ENCODE results near the gene PALLD.

The PALLD gene

DNA sequence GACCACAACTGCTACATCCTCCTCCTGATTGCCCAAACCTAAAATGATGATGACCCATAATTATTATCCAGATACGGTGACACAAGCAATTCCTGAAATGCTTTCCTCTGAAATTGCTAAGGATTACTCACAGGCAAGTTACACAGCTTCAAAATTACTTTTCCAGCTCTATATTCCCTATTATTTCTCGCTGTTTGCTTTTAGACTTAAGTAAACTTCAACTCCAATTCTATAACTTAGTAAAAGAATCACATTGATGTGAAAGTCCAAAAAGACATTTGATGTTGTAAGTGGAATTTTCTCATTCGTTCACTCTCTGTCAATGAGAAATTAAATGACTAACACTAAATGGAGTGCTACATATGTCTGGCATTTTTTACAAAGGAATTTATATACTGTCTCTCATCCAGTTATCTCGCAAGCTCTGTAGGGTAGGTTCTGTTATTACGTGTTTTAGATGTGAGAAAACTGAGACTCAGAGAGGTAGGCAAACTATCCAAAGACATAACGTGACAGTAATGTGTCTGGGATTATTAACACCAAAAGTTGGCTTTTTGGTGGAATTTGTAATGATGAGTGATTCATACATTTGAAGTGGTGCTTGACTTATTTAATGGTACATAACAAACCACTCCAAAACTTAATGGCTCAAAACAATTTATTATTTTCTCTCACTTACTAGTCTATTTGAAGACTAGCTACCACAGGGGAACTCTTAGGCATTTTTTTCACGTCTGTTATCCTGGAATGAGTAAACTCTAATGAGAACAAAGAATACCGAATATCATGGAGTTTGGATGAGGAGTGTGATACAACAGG, 31.5 kb downstream of the PALLD start:
- no peak for DNase-seq (ENCODE audit: low read depth)

DNA sequence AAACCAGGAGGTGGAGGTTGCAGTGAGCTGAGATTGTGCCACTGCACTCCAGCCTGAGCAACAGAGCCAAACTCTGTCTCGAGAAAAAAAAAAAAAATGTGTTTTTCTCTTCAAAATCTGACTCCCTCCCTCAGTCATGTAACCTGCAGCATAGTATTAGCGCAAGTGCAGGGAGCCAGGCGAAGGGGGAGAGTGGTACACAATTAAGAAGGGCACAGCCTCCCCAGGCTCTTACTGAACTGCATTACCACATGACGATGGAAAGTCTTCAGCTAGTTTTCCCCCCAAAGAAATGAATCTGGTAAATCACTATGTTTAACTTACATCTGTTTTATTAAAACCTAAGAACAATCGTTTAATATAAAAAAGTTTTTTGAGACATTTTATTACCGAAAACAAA, 32.4 kb downstream of the PALLD start:
- no peak for DNase-seq (ENCODE audit: low read depth)

DNA sequence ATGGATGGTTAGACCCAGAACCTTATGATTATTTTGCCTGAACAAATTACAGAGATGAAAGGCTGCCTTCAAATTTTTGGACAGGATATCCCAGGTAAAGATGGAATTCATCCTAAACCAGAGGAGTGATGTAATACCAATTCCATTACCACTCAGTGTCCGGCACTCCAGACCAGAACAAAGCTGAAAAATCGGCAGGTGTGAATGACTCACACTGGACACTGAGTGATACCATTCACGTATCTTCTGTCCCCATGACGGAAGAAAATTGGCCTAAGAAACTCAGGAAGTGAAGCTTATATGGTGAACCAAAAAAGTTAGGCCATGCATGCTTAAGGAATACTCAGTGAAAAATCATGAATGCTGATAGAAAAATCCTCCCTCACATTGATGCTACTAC, 34.5 kb downstream of the PALLD start:
- no peak for DNase-seq (ENCODE audit: low read depth)

DNA sequence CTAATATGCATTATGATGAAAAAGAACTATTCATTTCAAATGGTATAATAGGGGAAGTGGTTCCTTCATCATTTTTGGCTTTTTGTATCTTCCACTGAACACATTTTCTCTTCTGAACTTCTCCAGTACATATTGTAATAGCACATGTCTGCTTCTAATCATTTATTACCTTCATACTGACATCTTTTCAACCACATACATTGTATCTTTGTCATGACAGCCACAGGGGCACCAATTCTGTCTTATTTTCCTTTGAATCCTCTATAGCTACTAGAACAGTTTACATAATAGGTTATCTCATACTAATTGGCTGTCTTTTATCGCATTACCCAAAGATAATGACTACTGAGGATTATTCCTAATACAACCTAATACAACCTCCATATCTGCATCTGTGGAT, 37.7 kb downstream of the PALLD start:
- no peak for DNase-seq (ENCODE audit: low read depth)

DNA sequence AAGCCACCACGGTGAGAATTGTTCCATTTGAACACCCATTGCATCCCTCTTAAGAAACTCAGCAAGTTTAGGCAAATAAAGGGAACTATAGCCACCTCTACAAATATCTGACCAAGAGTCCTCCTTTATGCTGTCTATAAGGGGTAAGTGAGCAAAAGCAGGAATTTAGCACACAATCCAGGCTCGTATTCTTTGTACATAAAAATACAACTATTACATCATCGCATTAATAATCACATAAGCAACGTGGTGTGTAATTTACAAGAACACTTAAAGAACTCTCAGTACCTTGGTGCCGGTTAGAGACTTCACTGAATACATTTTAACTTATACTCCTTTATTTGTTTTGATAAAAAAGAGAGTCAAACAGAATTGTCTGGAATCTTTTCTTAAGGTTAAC, 38.8 kb downstream of the PALLD start:
- no peak for DNase-seq (ENCODE audit: low read depth)

DNA sequence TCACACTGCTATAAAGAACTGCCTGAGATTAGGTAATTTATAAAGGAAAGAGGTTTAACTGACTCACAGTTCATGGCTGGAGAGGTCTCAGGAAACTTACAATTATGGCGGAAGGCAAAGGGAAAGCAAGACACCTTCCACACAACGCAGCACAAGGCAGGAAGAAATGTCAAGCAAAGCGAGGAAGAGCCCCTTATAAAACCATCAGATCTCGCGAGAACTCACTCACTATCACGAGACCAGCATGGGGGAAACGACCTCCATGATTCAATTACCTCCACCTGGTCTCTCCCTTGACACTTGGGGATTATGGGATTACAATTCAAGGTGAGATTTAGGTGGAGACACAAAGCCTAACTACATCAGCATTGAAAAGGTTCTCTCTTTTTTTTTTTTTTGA, 39.6 kb downstream of the PALLD start:
- DNase-seq (ENCODE audit: low read depth): no peak

DNA sequence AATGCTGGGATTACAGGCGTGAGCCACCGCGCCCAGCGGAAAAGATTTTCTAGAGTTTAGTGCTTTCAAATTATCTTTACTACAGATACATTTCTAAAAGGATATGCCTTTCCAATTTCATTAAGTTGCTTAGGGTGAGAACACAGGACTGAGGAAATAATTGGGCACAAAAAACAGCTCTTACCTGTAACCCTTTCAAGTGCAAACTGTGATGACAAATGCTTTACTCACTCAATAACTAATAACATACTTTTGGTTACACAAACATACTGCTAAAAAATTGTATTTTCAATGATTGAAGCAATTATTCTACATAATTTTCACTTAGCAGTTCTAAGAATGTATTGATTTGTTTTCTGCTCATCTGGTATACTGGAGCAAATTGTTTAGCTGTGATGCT, 40.2 kb downstream of the PALLD start:
- no peak for DNase-seq (ENCODE audit: low read depth)

DNA sequence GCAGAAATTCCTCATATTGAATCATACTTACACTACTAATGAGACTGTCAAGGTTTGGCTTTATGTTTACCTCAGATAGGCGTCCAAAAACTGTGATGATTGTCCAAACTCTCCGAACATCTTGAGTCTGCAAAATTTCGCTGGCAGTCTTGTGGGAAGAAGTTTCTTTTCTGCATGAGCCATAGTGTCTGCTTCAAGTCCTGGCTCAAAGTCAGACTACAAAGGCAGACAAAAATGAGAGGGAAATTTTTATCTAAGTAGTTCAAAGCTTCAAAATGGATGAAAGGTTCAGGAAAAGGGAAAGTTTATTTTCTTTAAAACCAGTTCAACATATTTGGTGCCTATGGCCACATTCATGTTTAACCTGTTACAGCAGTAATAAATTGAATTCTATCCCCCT, 40.7 kb downstream of the PALLD start:
- no peak for DNase-seq (ENCODE audit: low read depth)

DNA sequence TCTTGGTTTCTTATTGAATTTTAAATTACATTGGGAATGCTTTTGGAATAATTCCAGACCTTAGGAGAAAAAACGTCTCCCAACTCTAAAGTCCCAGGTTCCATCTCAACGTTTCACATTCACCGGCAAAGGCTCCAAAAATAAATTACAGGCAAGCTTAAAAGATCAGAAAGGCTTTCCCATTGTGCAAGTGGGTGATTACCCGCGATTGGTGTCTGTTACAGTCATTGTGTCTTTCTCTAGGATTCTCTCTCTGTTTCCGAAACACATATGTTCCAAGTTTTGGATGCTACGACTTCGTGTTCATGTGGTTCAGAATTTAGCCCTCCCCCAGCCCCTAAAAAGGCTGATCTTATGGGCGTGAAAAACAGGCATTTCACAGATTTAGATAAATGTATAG, 41.8 kb downstream of the PALLD start:
- DNase-seq (ENCODE audit: low read depth): no peak

DNA sequence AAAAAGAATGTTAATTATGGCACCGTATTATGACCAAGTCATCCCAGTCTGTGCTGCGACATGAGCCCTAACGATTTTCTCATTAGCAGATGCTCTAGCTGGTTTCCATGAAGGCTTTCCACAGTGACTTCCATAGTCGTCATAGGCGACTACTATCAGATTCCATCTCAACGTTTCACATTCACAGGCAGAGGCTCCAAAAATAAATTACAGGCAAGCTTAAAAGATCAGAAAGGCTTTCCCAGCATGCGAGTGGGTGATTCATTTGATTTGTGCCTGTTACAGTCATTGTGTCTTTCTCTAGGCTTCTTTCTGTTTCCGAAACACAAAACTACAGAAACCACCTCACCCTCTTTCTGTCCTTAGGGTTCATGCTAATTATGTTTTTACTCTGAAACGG, 43.2 kb downstream of the PALLD start:
- DNase-seq (ENCODE audit: low read depth): no peak

DNA sequence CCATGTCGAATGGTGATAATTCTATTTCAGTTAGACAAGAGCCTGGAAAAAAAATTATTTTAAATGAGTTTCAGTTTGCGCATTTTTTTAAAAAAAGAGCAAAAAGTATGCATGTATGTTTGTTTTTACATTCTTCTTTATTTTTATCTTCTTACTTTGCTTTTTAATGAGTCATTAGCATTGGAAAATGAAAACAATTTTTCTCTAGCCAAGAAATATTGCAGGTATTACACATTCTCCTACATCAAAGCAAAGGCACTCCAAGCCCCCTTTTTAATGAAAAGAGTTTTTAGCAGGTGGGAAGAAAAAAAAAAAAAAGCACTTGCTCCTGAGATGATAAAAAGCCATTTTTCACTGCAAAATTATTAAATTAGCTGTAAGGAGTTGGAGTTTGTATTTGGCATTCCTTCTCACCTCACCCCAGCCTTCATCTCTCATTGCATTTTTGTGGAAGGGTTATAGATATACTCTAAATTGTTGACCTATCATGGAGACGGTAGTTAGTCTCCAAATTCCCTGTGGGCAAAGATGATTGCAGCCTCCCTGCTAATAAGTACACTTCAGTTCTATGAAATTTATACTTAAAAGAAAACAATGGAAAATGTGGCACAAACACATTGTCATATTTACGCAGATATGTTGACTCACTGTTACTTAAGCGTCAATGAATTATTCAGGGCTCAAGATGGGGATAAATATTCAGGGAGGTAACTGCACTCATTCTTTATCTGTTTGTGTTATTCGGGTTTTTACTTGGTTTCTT, 43.8 kb downstream of the PALLD start:
- DNase-seq (ENCODE audit: low read depth): no peak

DNA sequence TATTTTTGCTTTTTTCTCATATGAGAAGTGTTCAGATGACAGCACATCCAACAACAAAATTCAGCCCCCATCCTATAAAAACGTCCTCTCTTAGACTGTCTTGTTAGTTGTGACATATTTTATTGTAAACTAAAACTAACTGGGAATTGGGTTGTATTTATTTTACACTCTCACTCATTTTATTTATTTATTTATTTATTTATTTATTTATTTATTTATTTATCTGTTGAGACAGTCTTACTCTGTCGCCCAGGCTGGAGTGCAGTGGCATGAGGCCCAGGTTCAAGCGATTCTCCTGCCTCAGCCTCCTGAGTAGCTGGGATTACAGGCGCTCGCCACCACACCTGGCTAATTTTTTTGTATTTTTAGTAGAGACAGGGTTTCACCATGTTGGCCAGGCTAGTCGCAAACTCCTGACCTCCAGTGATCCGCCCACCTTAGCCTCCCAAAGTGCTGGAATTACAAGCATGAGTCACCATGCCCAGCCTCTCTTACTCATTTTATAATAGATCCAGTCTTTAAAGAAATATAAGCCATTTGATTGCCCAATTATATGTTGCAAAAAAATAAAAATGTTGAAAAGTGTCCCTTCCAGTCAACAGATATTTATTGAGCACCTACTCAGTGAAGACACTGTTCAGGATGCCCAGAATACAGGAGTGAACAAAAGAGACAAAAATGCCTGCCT, 44.6 kb downstream of the PALLD start:
- no peak for DNase-seq (ENCODE audit: low read depth)

DNA sequence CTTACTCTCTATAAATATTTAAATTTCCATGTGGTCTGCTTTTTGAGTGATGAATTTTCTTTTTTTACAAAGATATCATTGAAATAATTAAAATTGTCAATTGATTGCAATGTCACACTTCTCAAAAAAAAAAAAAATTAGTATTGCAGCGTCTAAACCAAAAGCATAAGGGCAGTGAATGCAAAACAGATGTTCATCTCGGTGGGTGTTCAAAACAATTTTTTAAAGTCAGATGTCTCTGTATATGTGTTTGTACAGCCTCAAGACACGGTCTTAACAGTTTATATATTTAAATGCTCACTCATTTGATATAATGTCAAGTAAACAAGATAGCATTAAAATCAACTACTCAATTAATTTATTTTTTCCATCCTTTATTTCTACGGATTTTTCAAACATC, 52.3 kb downstream of the PALLD start:
- DNase-seq (ENCODE audit: low read depth): no peak

DNA sequence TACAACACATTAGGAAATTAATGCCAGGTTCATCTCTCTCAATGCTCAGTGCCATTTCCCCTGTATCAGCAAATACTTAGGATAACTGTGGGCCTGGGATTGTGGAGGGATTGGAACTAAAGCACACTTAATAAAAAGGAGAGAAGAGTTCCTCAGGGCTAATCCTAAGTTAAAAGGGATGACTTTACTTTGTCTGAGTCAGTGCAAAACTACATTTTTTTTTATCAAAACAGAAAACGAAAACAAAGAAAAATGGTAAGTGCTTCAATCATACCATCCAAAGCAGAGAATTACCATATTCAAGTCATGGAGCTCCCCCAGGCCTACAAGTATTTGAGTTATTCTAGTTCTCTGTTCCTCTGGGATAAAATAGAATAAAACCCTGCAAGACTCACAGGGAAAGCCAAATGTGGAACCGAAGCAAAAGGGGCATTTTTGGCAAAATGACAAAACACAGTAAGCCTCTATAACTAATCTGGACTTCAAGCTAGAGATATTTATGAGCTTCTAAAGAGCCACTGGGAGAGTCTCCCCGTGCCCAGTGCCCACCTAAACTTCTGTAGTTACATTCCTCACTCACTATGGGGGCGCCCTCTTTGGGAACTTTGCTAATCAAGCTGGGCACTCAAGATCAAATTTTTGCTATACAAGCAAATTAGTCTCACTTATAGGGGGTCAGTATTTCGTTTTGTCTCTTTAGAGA, 53.4 kb downstream of the PALLD start:
- no peak for DNase-seq (ENCODE audit: low read depth)

DNA sequence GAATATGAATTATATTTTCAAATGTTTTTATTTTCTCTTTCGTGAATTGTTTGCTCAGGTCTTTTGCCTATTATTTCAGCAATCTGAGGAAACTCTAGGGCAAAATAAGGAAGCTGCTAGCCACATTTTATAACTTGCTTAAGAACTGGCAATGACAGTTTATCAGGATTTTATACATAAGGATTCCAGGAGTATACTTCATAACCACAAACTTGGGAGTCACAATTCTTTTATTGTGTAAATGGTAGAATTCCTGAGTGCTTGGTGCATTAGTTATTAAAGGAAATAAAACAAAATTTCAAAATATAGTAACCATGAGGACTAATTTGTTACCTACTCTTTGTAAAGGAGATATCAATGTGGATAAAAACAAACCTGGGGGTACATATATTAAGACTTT, 54.4 kb downstream of the PALLD start:
- no peak for DNase-seq (ENCODE audit: low read depth)

DNA sequence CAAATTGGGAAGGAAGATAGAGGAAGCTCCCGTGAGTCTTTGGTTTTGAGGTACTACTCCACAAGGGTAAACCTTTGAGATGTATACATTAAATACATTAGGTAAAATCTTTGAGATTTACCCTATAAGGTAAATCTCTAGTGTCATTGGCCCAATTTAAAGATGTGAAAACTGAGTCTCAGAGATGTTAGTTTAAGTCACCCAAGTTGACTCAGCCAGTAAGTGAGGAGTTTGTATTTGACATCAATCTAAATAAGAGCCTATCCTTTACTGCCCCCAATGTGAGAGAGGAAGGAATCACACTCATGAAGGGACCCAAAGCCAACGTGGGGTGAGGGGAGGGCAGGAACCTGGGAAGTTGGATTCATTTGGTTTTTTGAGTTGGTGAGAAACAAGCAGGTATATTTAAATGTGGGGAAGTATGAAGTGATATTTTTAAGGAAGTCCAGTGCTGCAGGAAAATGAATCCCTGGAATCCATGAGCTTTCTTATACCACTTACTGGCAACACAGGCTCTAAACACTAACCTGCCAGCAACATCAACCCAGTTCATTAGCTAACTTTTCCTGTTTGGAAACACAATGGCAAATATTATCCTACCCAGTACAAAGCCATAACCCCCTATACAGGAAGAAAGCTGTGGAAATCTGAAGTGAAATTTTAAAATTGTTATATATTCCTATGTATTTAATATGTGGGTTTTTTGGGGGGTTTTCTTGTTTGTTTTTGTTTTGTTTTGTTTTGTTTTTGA, 55.3 kb downstream of the PALLD start:
- DNase-seq (ENCODE audit: low read depth): no peak

DNA sequence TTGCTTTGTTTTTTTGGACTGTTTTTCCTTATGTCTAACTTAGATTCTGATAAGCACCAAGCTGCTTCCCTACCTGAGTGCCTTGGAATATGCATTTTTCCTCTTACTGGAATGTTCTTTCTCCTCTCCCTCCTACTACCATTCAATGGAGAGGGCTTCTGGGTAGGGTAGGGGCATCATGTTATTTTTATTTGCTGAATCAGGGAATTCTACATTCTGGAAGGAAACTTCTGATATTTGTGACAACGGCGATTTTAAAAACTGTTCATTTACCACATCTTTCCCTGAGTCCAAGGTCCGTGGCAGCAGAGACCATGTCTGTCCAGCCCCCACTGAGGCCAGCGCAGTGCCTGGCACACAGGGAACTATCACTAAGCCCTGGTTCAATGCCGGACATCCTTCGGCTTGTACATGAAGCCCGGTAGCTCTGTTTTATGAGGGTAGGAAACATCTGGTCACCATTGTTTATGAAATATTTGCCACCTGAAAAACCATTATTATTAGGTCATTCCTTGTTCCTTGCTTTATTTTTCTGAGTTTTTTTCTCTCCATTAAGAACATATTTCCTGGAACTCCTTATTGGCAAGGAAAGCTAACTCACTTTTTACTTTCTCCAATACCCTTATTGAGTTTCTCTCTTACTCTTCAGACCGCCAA, 57.0 kb downstream of the PALLD start:
- DNase-seq (ENCODE audit: low read depth): no peak

DNA sequence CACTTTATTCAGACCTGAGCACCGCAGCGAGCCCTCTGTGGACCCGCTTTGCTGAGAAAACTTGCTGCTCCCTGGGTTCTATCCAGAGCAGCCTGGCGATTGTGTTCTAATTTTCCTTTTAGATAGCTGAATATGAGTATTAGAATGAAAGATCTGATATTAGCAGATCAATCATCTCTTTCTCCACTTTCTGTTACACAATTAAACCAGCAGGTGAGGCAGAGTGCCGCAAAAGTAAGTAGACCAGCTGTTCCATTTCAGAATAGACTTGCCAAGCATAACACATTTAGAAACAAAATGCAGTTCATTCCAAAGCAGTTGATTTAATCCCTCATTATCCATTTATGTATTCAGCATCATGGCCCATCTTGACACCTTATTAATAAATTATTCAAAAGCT, 58.6 kb downstream of the PALLD start:
- DNase-seq (ENCODE audit: low read depth): no peak

DNA sequence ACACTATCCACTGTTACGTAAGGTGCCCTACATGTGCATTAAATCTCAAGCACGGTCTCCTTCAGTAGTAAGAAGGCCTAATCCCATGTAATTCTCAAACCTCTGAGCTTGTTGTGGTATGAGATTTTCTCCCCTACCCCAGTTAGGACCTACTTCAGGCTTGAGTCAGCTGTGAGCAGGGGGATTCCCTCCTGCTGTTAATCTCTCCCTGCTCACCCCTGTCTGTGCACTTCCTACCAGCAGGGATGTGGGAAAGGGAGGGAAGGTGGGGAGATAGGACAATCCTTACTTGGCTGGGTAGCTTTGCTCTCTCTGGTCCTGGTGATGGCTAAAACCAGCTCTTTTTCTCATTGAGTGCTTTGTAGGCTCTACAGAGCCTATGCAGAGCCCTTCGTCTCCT, 60.8 kb downstream of the PALLD start:
- DNase-seq (ENCODE audit: low read depth): no peak

DNA sequence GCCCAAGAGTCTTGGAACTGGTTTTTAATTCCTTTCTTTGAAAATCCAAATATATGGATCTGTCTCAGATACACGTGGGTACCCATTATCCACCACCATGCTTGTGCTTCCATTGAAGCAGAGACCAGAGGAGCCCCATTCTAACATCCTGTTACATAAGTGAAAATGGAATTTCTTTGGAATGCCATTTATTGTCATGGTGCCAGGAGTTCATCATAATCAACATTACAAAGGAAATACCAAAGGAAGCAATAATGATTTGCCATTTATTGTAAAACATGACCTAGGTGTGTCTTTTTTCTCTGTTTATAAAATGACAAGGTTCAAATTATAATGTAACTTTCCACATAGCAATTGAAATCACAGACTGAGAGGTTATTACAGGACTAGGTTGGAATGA, 61.7 kb downstream of the PALLD start:
- no peak for DNase-seq (ENCODE audit: low read depth)

All from stimulated activated CD8-positive, alpha-beta memory T cell treated with anti-CD3 and anti-CD28 coated beads, Interleukin-4, amount 100 ng/mL, for 24 hours (primary cell).